NCI-H187 (cell line): ENCODE data around the gene NTRK2.

Source experiments
- DNase-seq, 2 experiments: peaks; one replicate each; lab custom pipeline; 2025; lab: John Stamatoyannopoulos, UW

NTRK2 gene

GRCh38 chr9:84669288-84670137 is at the start of gene NTRK2:
Gene NTRK2, plus strand, starts transcription at chr9:84669729. Its CDS starts 1,020 bp downstream, at chr9:84670749.
- no peak for DNase-seq

GRCh38 chr9:84620338-84620737 is 49.2 kb upstream of the NTRK2 start:
- DNase-seq: no peak

GRCh38 chr9:84621811-84622210 is 47.7 kb upstream of the NTRK2 start:
- DNase-seq: no peak

GRCh38 chr9:84622981-84623380 is 46.5 kb upstream of the NTRK2 start:
- no peak for DNase-seq

GRCh38 chr9:84636436-84636835 is 33.1 kb upstream of the NTRK2 start:
- no peak for DNase-seq

GRCh38 chr9:84642553-84643141 is 26.9 kb upstream of the NTRK2 start:
- no peak for DNase-seq

GRCh38 chr9:84647699-84648098 is 21.8 kb upstream of the NTRK2 start:
- DNase-seq: no peak

- DNase-seq: no peak
Observed at GRCh38 chr9:84652496-84653120, 16.9 kb upstream of the NTRK2 start.

- no peak for DNase-seq
Observed at GRCh38 chr9:84655447-84655846, 14.1 kb upstream of the NTRK2 start.

GRCh38 chr9:84659313-84659712 is 10.2 kb upstream of the NTRK2 start:
- DNase-seq: no peak

GRCh38 chr9:84659773-84660172 is 9.8 kb upstream of the NTRK2 start:
- no peak for DNase-seq

GRCh38 chr9:84667571-84668195 is 1.8 kb upstream of the NTRK2 start:
- DNase-seq: no peak

- DNase-seq: no peak
Observed at GRCh38 chr9:84668196-84669012, 1.1 kb upstream of the NTRK2 start.

GRCh38 chr9:84669013-84669287 is 579 bp upstream of the NTRK2 start:
- no peak for DNase-seq

GRCh38 chr9:84670138-84671041 is 861 bp downstream of the NTRK2 start:
- DNase-seq: no peak

GRCh38 chr9:84671586-84672521 is 2.3 kb downstream of the NTRK2 start:
- DNase-seq: no peak

GRCh38 chr9:84673806-84674205 is 4.3 kb downstream of the NTRK2 start:
- DNase-seq: no peak

GRCh38 chr9:84677080-84677479 is 7.6 kb downstream of the NTRK2 start:
- no peak for DNase-seq

GRCh38 chr9:84679571-84679970 is 10.0 kb downstream of the NTRK2 start:
- DNase-seq: no peak
